Activated naive CD4-positive, alpha-beta T cell treated with anti-CD3 and anti-CD28 coated beads, Interleukin-2, amount 50 U/mL, for 72 hours (primary cell): ENCODE measurements around the gene STK33. TPM values are rescaled to one million over a fixed set of nuclear protein-coding genes. Genes with fewer than 3 reads are reported as not detected.

Experiments used
- ATAC-seq, 2 donors: fragments of 150-1000 bp; cut with Tn5 transposase; 2 replicates each; pipeline ENCODE4 v1.10.0; 2021; ENCODE audit warnings: mild to moderate bottlenecking in 2 of 2, moderate library complexity in 2 of 2
- DNase-seq, 2 donors: peaks; one replicate each; pipeline ENCODE4 v3.0.0; 2021 to 2022; ENCODE audit warnings: low spot score in 2 of 2
- H3K27ac Mint-ChIP-seq, 2 donors: one replicate each; pipeline ENCODE4 v1.8.0; 2022; ENCODE audit warnings: mild to moderate bottlenecking in 2 of 2, mixed read lengths in 2 of 2
- H3K36me3 Mint-ChIP-seq, 2 donors: one replicate each; pipeline ENCODE4 v1.8.0; 2022; ENCODE audit warnings: mixed read lengths in 2 of 2
- H3K9me3 Mint-ChIP-seq, 2 donors: one replicate each; pipeline ENCODE4 v1.8.0; 2022; ENCODE audit warnings: mixed read lengths in 2 of 2
- total RNA-seq, 2 donors: library from RNA; stranded (reverse); gene quantifications; one replicate each; pipeline ENCODE4 v1.2.3, GENCODE V29; 2022

The STK33 gene
- total RNA-seq, result 1 to 10 TPM in 1 of 2 donors, under 1 TPM in 1; 0.14 to 2.1 TPM

GRCh38 chr11:8593935-8594909 lies at the start of gene STK33:
TSS of gene STK33 (minus strand) at chr11:8594228. CDS start at chr11:8474905, 119,323 bp downstream.
- ATAC-seq, result peak; percentile 48 to 93
- Mint-ChIP-seq H3K9me3 (no peaks in the 10 kb centered on the region), H3K36me3 (peaks cover 0 to 4% of the 10 kb centered on the region in 2 donors), H3K27ac (no peak within 1 kb of the TSS)
- DNase-seq, result peak in 1 of 2 donors; percentile 63

- peaks cover 12% of the 10 kb centered on the region in 2 donors for H3K36me3 Mint-ChIP-seq
- no peak for DNase-seq
- H3K9me3 Mint-ChIP-seq, result no peaks in the 10 kb centered on the region
- ATAC-seq, result no peak
- peak overlapping the region in 1 of 2 donors; percentile 64 for H3K27ac Mint-ChIP-seq
Measured at GRCh38 chr11:8642196-8642841, 48.3 kb upstream of the STK33 start.

GRCh38 chr11:8641332-8641731 lies 47.3 kb upstream of the STK33 start:
- H3K36me3 Mint-ChIP-seq, result peaks cover 20 to 21% of the 10 kb centered on the region in 2 donors
- DNase-seq (no peak), ATAC-seq (peak in 1 of 2 donors; percentile 68)
- H3K9me3 Mint-ChIP-seq, result no peaks in the 10 kb centered on the region
- H3K27ac Mint-ChIP-seq, result peak overlapping the region in 1 of 2 donors; percentile 64

- Mint-ChIP-seq H3K27ac (no peak overlapping the region), H3K9me3 (no peaks in the 10 kb centered on the region), H3K36me3 (peaks cover 27 to 30% of the 10 kb centered on the region in 2 donors)
- ATAC-seq (no peak), DNase-seq (no peak)
Measured at GRCh38 chr11:8640267-8640906, 46.4 kb upstream of the STK33 start.

- Mint-ChIP-seq H3K27ac (no peak overlapping the region), H3K9me3 (no peaks in the 10 kb centered on the region), H3K36me3 (peaks cover 27 to 30% of the 10 kb centered on the region in 2 donors)
- DNase-seq (no peak), ATAC-seq (no peak)
Measured at GRCh38 chr11:8639655-8640054, 45.6 kb upstream of the STK33 start.

GRCh38 chr11:8638300-8638699 lies 44.3 kb upstream of the STK33 start:
- Mint-ChIP-seq H3K27ac (no peak overlapping the region), H3K36me3 (peaks cover 27 to 30% of the 10 kb centered on the region in 2 donors), H3K9me3 (no peaks in the 10 kb centered on the region)
- no peak for ATAC-seq
- DNase-seq, result no peak

GRCh38 chr11:8636127-8636526 lies 42.1 kb upstream of the STK33 start:
- H3K36me3 Mint-ChIP-seq, result peaks cover 27 to 30% of the 10 kb centered on the region in 2 donors
- ATAC-seq, result no peak
- no peak overlapping the region for H3K27ac Mint-ChIP-seq
- no peaks in the 10 kb centered on the region for H3K9me3 Mint-ChIP-seq
- no peak for DNase-seq

- Mint-ChIP-seq H3K27ac (no peak overlapping the region), H3K36me3 (peaks cover 27 to 30% of the 10 kb centered on the region in 2 donors), H3K9me3 (no peaks in the 10 kb centered on the region)
- no peak for DNase-seq
- no peak for ATAC-seq
Measured at GRCh38 chr11:8634498-8634897, 40.5 kb upstream of the STK33 start.

GRCh38 chr11:8631395-8632118 lies 37.5 kb upstream of the STK33 start:
- no peak overlapping the region for H3K27ac Mint-ChIP-seq
- no peak for ATAC-seq

GRCh38 chr11:8624698-8625097 lies 30.7 kb upstream of the STK33 start:
- no peaks in the 10 kb centered on the region for H3K36me3 Mint-ChIP-seq
- no peak for ATAC-seq

More at GRCh38 chr11:8631395-8632118, 37.5 kb upstream of the STK33 start:
- no peak for DNase-seq
- H3K9me3 Mint-ChIP-seq, result no peaks in the 10 kb centered on the region
- peaks cover 10 to 11% of the 10 kb centered on the region in 2 donors for H3K36me3 Mint-ChIP-seq

GRCh38 chr11:8621147-8621546 lies 27.1 kb upstream of the STK33 start:
- ATAC-seq, result no peak
- no peaks in the 10 kb centered on the region for H3K36me3 Mint-ChIP-seq
- H3K9me3 Mint-ChIP-seq, result no peaks in the 10 kb centered on the region
- no peak for DNase-seq
- no peak overlapping the region for H3K27ac Mint-ChIP-seq

More at GRCh38 chr11:8624698-8625097, 30.7 kb upstream of the STK33 start:
- H3K27ac Mint-ChIP-seq, result no peak overlapping the region
- DNase-seq, result no peak
- no peaks in the 10 kb centered on the region for H3K9me3 Mint-ChIP-seq

- Mint-ChIP-seq H3K36me3 (no peaks in the 10 kb centered on the region), H3K9me3 (no peaks in the 10 kb centered on the region), H3K27ac (peak overlapping the region in 1 of 2 donors; percentile 69)
- no peak for ATAC-seq
- no peak for DNase-seq
Measured at GRCh38 chr11:8617063-8617462, 23.0 kb upstream of the STK33 start.

GRCh38 chr11:8615291-8616032 lies 21.4 kb upstream of the STK33 start:
- ATAC-seq, result no peak
- H3K36me3 Mint-ChIP-seq, result no peaks in the 10 kb centered on the region
- peak overlapping the region in 1 of 2 donors; percentile 36 for H3K27ac Mint-ChIP-seq
- no peaks in the 10 kb centered on the region for H3K9me3 Mint-ChIP-seq
- DNase-seq, result no peak

GRCh38 chr11:8614497-8614896 lies 20.5 kb upstream of the STK33 start:
- ATAC-seq, result no peak
- H3K9me3 Mint-ChIP-seq, result no peaks in the 10 kb centered on the region

GRCh38 chr11:8613036-8613435 lies 19.0 kb upstream of the STK33 start:
- ATAC-seq, result no peak
- no peaks in the 10 kb centered on the region for H3K9me3 Mint-ChIP-seq
- H3K27ac Mint-ChIP-seq, result peak overlapping the region; percentile 63 to 75
- H3K36me3 Mint-ChIP-seq, result no peaks in the 10 kb centered on the region
- DNase-seq, result no peak

More at GRCh38 chr11:8614497-8614896, 20.5 kb upstream of the STK33 start:
- Mint-ChIP-seq H3K27ac (no peak overlapping the region), H3K36me3 (no peaks in the 10 kb centered on the region)
- DNase-seq, result no peak
